SU-DHL-6 (cell line): ENCODE data around the gene ANKRD30BL.
"Not testable (repeated sequence)": the region's sequence is repeated elsewhere in the genome, so short reads cannot be mapped to it uniquely, and the experiment has no call there.

ENCODE experiments used
- CTCF ChIP-seq: fragments of 200-600 bp; sonication (generic); IDR thresholded peaks from one replicate; pipeline ENCODE4 v1.5.1; 2017; ENCODE audit warnings: antibody characterized with exemption, mild to moderate bottlenecking, low read length, moderate library complexity; ENCODE audit not compliant: insufficient read depth, poor library complexity, severe bottlenecking
- EZH2phosphoT487 ChIP-seq: fragments of 200-600 bp; sonication (generic), shearing (Covaris generic); conservative IDR thresholded peaks from 2 replicates; pipeline ENCODE4 v1.6.1; 2018; ENCODE audit warnings: mild to moderate bottlenecking, antibody characterized with exemption, low read length, moderate library complexity, mixed read lengths

GRCh38 chr2:132162125-132162660 lies 441 bp upstream of the ANKRD30BL start:
- TF ChIP-seq CTCF, EZH2phosphoT487: not testable (repeated sequence)
